ENCODE data around the gene IFI30. TPM values are rescaled to one million over a fixed set of nuclear protein-coding genes. Genes with fewer than 3 reads are reported as not detected.
A peak's percentile ranks its signal among the peaks of the same experiment; 100 is the strongest.
"Not testable (repeated sequence)": the region's sequence is repeated elsewhere in the genome, so short reads cannot be mapped to it uniquely, and the experiment has no call there.

IFI30 gene
- total RNA-seq, 1 experiment from 2014 or later: 22.4 TPM

- BruUV-seq (replicated peaks): no TSS peak
- no peaks in the 10 kb centered on the region for H3K9me3 Mint-ChIP-seq (ENCODE audit: low read depth, unreplicated experiment)
- TF ChIP-seq, protein P1, sequence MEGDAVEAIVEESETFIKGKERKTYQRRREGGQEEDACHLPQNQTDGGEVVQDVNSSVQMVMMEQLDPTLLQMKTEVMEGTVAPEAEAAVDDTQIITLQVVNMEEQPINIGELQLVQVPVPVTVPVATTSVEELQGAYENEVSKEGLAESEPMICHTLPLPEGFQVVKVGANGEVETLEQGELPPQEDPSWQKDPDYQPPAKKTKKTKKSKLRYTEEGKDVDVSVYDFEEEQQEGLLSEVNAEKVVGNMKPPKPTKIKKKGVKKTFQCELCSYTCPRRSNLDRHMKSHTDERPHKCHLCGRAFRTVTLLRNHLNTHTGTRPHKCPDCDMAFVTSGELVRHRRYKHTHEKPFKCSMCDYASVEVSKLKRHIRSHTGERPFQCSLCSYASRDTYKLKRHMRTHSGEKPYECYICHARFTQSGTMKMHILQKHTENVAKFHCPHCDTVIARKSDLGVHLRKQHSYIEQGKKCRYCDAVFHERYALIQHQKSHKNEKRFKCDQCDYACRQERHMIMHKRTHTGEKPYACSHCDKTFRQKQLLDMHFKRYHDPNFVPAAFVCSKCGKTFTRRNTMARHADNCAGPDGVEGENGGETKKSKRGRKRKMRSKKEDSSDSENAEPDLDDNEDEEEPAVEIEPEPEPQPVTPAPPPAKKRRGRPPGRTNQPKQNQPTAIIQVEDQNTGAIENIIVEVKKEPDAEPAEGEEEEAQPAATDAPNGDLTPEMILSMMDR (IDR thresholded peaks at IDR 0.05; ENCODE audit: unreplicated experiment): no peak
- peak overlapping the region; percentile 90 for H3K4me3 Mint-ChIP-seq (ENCODE audit: low read depth, unreplicated experiment)
- intact Hi-C loops (cut with micrococcal nuclease; ENCODE audit: unreplicated experiment): loop anchor here (5.0 kb wide), 1 partner anchor 47 kb away; no protein-coding TSS in a partner anchor
- no peaks in the 10 kb centered on the region for H3K4me1 Mint-ChIP-seq (ENCODE audit: low read depth, unreplicated experiment)
- peak overlapping the region; percentile 79 for H3K27ac Mint-ChIP-seq (ENCODE audit: unreplicated experiment)
- peaks cover 23% of the 10 kb centered on the region for H3K36me3 Mint-ChIP-seq (ENCODE audit: insufficient read depth, unreplicated experiment)
- peaks cover 10% of the 10 kb centered on the region for H3K27me3 Mint-ChIP-seq (ENCODE audit: unreplicated experiment)
- CTCF ChIA-PET: interaction anchor here (0.9 to 2.2 kb wide), 2 partner anchors 13 to 46 kb away, joined by 3 to 7 read pairs; partner anchors contain the start of gene MPV17L2
- DNase-seq: peak; percentile 23
These were observed 31.7 kb downstream of the IFI30 start for GRCh38 chr19:18205200-18205892.

- Mint-ChIP-seq H3K36me3 (ENCODE audit: insufficient read depth, unreplicated experiment) (peaks cover 23% of the 10 kb centered on the region), H3K4me3 (ENCODE audit: low read depth, unreplicated experiment) (no peak overlapping the region), H3K4me1 (ENCODE audit: low read depth, unreplicated experiment) (no peaks in the 10 kb centered on the region), H3K27ac (ENCODE audit: unreplicated experiment) (no peak overlapping the region), H3K27me3 (ENCODE audit: unreplicated experiment) (peaks cover 17% of the 10 kb centered on the region), H3K9me3 (ENCODE audit: low read depth, unreplicated experiment) (no peaks in the 10 kb centered on the region)
- DNase-seq: no peak
- CTCF ChIA-PET: no interaction called here
- TF ChIP-seq, protein P1 (IDR thresholded peaks at IDR 0.05; ENCODE audit: unreplicated experiment): no peak
- intact Hi-C loops (cut with micrococcal nuclease; ENCODE audit: unreplicated experiment): loop anchor here (5.0 kb wide), 1 partner anchor 46 kb away; no protein-coding TSS in a partner anchor
- no TSS peak for BruUV-seq (replicated peaks)
These were observed 32.4 kb downstream of the IFI30 start for GRCh38 chr19:18206018-18206417.

DNA sequence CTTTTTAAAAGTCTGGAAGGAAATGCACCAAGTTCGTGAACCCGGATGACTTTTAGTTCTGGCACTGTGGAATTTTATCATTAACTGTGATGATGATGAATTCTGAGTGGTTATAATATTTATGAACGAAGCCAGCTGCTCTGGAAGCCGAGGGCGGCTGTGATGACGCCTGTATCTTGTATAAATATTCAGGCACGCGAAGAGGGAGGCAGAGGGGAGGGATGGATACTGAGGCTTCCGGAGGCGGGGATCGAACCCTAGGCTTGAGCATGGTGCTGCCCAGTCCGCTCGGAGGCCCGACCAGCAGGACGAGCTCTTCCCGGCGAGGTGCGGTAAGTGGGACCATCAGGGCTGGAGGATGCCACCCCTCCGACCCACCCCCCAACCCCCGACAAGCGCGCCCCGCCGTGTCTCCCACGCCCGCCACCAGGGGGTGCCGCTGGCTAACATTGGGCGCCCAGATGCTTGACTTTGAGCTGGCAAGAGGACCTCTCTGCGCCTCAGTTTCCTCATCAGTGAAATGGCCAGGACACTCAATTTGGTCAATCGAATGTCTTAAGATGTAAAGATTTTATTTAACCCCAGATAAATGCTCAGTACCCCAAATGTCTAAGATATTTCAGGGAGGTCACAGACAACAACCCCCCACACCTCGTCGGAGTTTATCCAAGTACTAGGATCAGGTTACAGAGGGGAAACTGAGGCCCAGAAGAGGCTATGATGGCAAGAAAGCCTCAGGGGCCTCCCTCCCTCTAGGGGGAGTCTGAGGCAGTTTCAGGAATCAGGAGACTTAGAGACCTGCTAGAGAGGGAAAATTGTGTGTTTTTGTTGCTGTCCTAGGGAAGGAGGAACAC lies 34.7 kb downstream of the IFI30 start:
- TF ChIP-seq, protein P1 (IDR thresholded peaks at IDR 0.05; ENCODE audit: unreplicated experiment): peak; percentile 64
- Mint-ChIP-seq H3K9me3 (ENCODE audit: low read depth, unreplicated experiment) (no peaks in the 10 kb centered on the region), H3K27me3 (ENCODE audit: unreplicated experiment) (peaks cover 26% of the 10 kb centered on the region), H3K27ac (ENCODE audit: unreplicated experiment) (no peak overlapping the region), H3K4me3 (ENCODE audit: low read depth, unreplicated experiment) (no peak overlapping the region), H3K4me1 (ENCODE audit: low read depth, unreplicated experiment) (no peaks in the 10 kb centered on the region), H3K36me3 (ENCODE audit: insufficient read depth, unreplicated experiment) (peaks cover 19% of the 10 kb centered on the region)
- intact Hi-C loops (cut with micrococcal nuclease; ENCODE audit: unreplicated experiment): loop anchor here (5.0 kb wide), 1 partner anchor 44 kb away; no protein-coding TSS in a partner anchor
- BruUV-seq (replicated peaks): no TSS peak
- CTCF ChIA-PET: interaction anchor here (0.6 to 1.6 kb wide), 12 partner anchors 11 to 802 kb away, joined by 3 to 16 read pairs (median 4); partner anchors contain the start of gene MPV17L2
- peak; percentile 49 for DNase-seq

- intact Hi-C loops (cut with micrococcal nuclease; ENCODE audit: unreplicated experiment): loop anchor here (5.0 kb wide), 1 partner anchor 42 kb away; no protein-coding TSS in a partner anchor
These were observed 36.3 kb downstream of the IFI30 start for GRCh38 chr19:18209912-18210311.

More at GRCh38 chr19:18209912-18210311, 36.3 kb downstream of the IFI30 start:
- peaks cover 26% of the 10 kb centered on the region for H3K27me3 Mint-ChIP-seq (ENCODE audit: unreplicated experiment)
- BruUV-seq (replicated peaks); H3K4me1 Mint-ChIP-seq (ENCODE audit: low read depth, unreplicated experiment); H3K9me3 Mint-ChIP-seq (ENCODE audit: low read depth, unreplicated experiment); H3K27ac Mint-ChIP-seq (ENCODE audit: unreplicated experiment); DNase-seq; H3K36me3 Mint-ChIP-seq (ENCODE audit: insufficient read depth, unreplicated experiment); H3K4me3 Mint-ChIP-seq (ENCODE audit: low read depth, unreplicated experiment): not testable (repeated sequence)
- CTCF ChIA-PET: interaction anchor here (1.6 kb wide), 1 partner anchor 10 kb away, joined by 3 read pairs; no protein-coding TSS in a partner anchor

Data from Calu3 (cell line).